Stimulated activated naive B cell treated with anti-CD40 and anti-IgM and Interleukin-4, amounts not matched to agents 10 μg/mL and 1 μg/mL and 100 μg/mL, for 72 hours (primary cell): ENCODE measurements around the gene WDR59.

Source experiments
- ATAC-seq, 2 donors: fragments of 150-1000 bp; cut with Tn5 transposase; replicated peaks; 2 replicates each; pipeline ENCODE4 v1.10.0; 2021; ENCODE audit warnings: moderate library complexity in 1 of 2
- DNase-seq: peaks from one replicate; pipeline ENCODE4 v3.0.0; 2021
- H3K27ac Mint-ChIP-seq: one replicate; pipeline ENCODE4 v1.8.0; 2022; ENCODE audit warnings: mild to moderate bottlenecking, mixed read lengths
- H3K27me3 Mint-ChIP-seq, 2 donors: one replicate each; pipeline ENCODE4 v1.8.0; 2022; ENCODE audit warnings: mixed read lengths in 2 of 2
- H3K36me3 Mint-ChIP-seq, 2 donors: one replicate each; pipeline ENCODE4 v1.8.0; 2022; ENCODE audit warnings: mixed read lengths in 2 of 2, mild to moderate bottlenecking in 1 of 2
- H3K4me1 Mint-ChIP-seq, 2 donors: one replicate each; pipeline ENCODE4 v1.8.0; 2022; ENCODE audit warnings: mixed read lengths in 2 of 2, mild to moderate bottlenecking in 1 of 2
- H3K4me3 Mint-ChIP-seq, 2 donors: one replicate each; pipeline ENCODE4 v1.8.0; 2022; ENCODE audit warnings: mild to moderate bottlenecking in 2 of 2, mixed read lengths in 2 of 2, moderate library complexity in 1 of 2
- H3K9me3 Mint-ChIP-seq, 2 donors: one replicate each; pipeline ENCODE4 v1.8.0; 2022; ENCODE audit warnings: mixed read lengths in 2 of 2, mild to moderate bottlenecking in 1 of 2

WDR59 gene

DNA sequence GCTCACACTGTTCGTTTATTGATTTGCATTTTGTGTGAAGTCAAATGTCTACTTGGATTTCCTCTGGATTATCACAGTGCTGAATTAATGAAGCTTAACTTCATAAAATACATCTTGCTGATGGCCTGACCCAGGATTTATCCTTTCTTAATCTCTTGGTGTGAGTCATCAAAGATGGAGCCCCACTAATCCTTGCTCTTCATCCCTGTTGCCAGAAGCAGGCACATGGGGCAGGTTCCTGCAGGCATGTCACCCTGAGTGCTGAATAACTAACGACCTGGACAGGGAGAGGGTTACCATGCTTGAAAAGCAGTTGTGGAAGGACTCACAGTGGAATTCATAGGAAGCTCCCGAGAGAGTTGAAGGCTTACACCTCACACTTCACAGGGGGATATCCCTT, 154.3 kb downstream of the WDR59 start:
- Mint-ChIP-seq H3K27me3 (peaks cover 7 to 24% of the 10 kb centered on the region in 2 donors), H3K9me3 (peaks cover 9 to 13% of the 10 kb centered on the region in 2 donors), H3K4me1 (no peaks in the 10 kb centered on the region)

DNA sequence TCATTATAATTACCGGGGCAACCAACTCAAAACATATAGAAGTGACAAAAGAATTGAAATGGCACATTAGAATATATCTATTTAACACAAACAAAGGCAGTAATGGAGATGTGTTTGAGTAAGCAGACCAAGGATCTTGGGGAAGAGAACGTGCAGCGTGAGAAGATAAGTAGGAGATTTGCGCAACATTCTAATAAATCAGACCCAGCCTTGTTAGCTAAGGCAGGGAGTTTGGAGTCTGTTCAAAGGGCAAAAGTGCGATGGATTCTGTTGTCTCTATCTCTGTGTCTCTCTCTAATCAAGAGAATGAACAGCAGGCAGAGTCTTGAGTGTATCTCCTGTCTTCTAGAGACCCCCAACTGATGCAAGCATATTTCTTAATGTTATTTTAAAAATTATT, 155.3 kb downstream of the WDR59 start:
- Mint-ChIP-seq H3K4me1 (no peaks in the 10 kb centered on the region), H3K27ac (no peak overlapping the region), H3K4me3 (no peak overlapping the region), H3K36me3 (peaks cover 0 to 2% of the 10 kb centered on the region in 2 donors), H3K27me3 (peaks cover 7 to 28% of the 10 kb centered on the region in 2 donors), H3K9me3 (peaks cover 11 to 17% of the 10 kb centered on the region in 2 donors)
- no peak for DNase-seq
- ATAC-seq: no peak

More for the DNA sequence above, 154.3 kb downstream of the WDR59 start:
- Mint-ChIP-seq H3K36me3 (peaks cover 0 to 2% of the 10 kb centered on the region in 2 donors), H3K4me3 (no peak overlapping the region), H3K27ac (no peak overlapping the region)
- ATAC-seq: no peak
- no peak for DNase-seq

DNA sequence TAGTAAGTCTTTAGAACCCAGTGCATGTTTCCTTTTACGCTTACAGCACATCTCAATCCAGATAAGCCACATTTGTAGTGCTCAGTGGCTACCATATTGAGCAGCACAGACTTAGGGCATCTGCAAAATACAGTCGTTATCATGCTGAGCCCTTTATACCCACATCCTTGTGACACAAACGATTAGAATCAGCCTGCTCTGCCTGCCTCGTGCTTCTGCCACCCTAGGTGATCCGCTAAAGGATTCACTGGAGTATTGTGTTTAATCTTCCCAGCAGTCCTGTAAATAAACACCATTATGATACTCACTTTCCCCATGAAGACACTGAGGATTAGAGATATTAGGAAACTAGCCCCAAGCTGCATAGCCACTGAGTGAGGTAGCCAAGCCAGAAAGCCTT, 159.0 kb downstream of the WDR59 start:
- no peak for DNase-seq
- Mint-ChIP-seq H3K4me1 (no peaks in the 10 kb centered on the region), H3K27me3 (peaks cover 26 to 37% of the 10 kb centered on the region in 2 donors), H3K4me3 (no peak overlapping the region), H3K9me3 (peaks cover 13 to 21% of the 10 kb centered on the region in 2 donors), H3K36me3 (peaks cover 0 to 3% of the 10 kb centered on the region in 2 donors), H3K27ac (no peak overlapping the region)
- ATAC-seq: no peak

DNA sequence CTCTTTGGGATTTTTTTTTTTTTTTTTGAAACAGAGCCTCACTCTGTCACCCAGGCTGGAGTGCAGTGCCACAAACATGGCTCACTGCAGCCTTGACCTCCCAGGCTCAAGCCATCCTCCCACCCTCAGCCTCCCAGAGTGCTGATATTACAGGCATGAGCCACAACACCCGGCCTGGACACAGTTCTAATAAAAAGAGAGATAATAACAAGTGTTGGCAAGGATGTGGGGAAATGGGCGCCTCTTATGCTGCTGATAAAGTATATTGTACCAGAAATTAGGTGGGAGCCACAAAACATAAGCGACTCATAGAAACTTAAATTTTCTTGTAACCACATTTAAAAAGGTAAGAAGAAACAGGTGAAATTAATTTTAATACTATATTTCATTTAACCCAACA, 159.9 kb downstream of the WDR59 start:
- no peak for ATAC-seq
- no peak for DNase-seq
- Mint-ChIP-seq H3K4me3 (no peak overlapping the region), H3K27me3 (peaks cover 31 to 41% of the 10 kb centered on the region in 2 donors), H3K9me3 (peaks cover 14 to 21% of the 10 kb centered on the region in 2 donors), H3K27ac (no peak overlapping the region), H3K4me1 (no peaks in the 10 kb centered on the region), H3K36me3 (peaks cover 0 to 3% of the 10 kb centered on the region in 2 donors)
